ENCODE results near the gene TAF1C. TPM values are rescaled to one million over a fixed set of nuclear protein-coding genes. Genes with fewer than 3 reads are reported as not detected.
A peak's percentile ranks its signal among the peaks of the same experiment; 100 is the strongest.

TAF1C gene
- total and polyA plus RNA-seq, 9 of the 15 experiments (the other 6 are each of a cell fraction or from before 2014, with no cell fraction given), result 1.5 to 74.8 (median 21.0) TPM

- no peak for TF ChIP-seq ELK1 (CRISPR knock-in tag; IDR thresholded peaks at IDR 0.05)
- TF ChIP-seq PURB (CRISPR knock-in tag; IDR thresholded peaks at IDR 0.05; ENCODE audit: low read depth), result no peak
- TF ChIP-seq BCLAF1 (IDR thresholded peaks at IDR 0.05; ENCODE audit: borderline replicate concordance in 1 of 2, control insufficient read depth in 1 of 2, low read depth in 2 of 2, low read length in 1 of 2), result no peak
- TF ChIP-seq ZNF280A (IDR thresholded peaks at IDR 0.05; ENCODE audit: low read depth, partially characterized antibody), result no peak
- TF ChIP-seq ZNF175 (CRISPR knock-in tag; IDR thresholded peaks at IDR 0.05; ENCODE audit: low read depth), result peak; percentile 88
- no peak for TF ChIP-seq ZNF589 (CRISPR knock-in tag; IDR thresholded peaks at IDR 0.05; ENCODE audit: low read depth)
- TF ChIP-seq PRMT5 (CRISPR knock-in tag; IDR thresholded peaks at IDR 0.05), result no peak
- no peak for TF ChIP-seq RBBP5 (IDR thresholded peaks at IDR 0.05; ENCODE audit: borderline replicate concordance, insufficient read depth, low read length, poor library complexity, severe bottlenecking)
- no peak for TF ChIP-seq ZNF408 (CRISPR knock-in tag; IDR thresholded peaks at IDR 0.05; ENCODE audit: low read depth)
- TF ChIP-seq FOXM1 (IDR thresholded peaks at IDR 0.05; ENCODE audit: low read depth), result no peak
- TF ChIP-seq FOXM1 (CRISPR knock-in tag; IDR thresholded peaks at IDR 0.05; ENCODE audit: low read depth), result no peak
Observed at GRCh38 chr16:84139628-84140258, 47.1 kb downstream of the TAF1C start (continued).
